ENCODE data around the gene AOPEP. TPM values are rescaled to one million over a fixed set of nuclear protein-coding genes. Genes with fewer than 3 reads are reported as not detected.

AOPEP gene
- total RNA-seq, 1 donor from 2014 or later = 25.8 TPM

- Mint-ChIP-seq H3K4me3 (ENCODE audit: unreplicated experiment) (no peak overlapping the region), H3K9me3 (ENCODE audit: unreplicated experiment) (no peaks in the 10 kb centered on the region), H3K27ac (ENCODE audit: unreplicated experiment) (no peak overlapping the region), H3K27me3 (ENCODE audit: unreplicated experiment) (no peaks in the 10 kb centered on the region), H3K36me3 (ENCODE audit: unreplicated experiment) (no peaks in the 10 kb centered on the region), H3K4me1 (ENCODE audit: low read depth, unreplicated experiment) (no peaks in the 10 kb centered on the region)
- DNase-seq = no peak
- TF ChIP-seq CTCF (IDR thresholded peaks at IDR 0.05; ENCODE audit: partially characterized antibody, unreplicated experiment) = no peak
Measured at GRCh38 chr9:94680621-94681020, 45.9 kb upstream of the AOPEP start.

DNA sequence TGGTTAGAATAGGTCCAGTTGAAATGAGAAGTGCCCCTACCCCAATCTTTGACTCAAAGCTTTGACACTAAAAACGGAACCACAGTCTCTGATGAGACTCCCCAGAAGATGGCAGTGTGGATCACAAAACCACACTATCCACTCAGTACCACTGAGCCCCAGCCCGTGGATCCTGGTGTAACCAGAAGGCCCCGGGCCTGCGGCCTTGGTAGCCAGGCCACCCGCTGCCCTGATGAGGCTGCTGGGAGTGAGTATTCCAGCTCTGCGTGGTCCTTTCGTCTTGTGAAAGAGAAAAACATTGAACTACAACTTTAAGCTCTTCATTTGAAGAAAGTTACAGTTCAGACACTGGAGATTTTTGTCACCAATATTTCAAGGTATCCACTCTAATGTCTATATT, 45.0 kb upstream of the AOPEP start:
- peak; percentile 70 for DNase-seq
- H3K27me3 Mint-ChIP-seq (ENCODE audit: unreplicated experiment) = no peaks in the 10 kb centered on the region
- H3K4me3 Mint-ChIP-seq (ENCODE audit: unreplicated experiment) = no peak overlapping the region
- H3K9me3 Mint-ChIP-seq (ENCODE audit: unreplicated experiment) = no peaks in the 10 kb centered on the region
- no peaks in the 10 kb centered on the region for H3K36me3 Mint-ChIP-seq (ENCODE audit: unreplicated experiment)
- H3K27ac Mint-ChIP-seq (ENCODE audit: unreplicated experiment) = no peak overlapping the region
- H3K4me1 Mint-ChIP-seq (ENCODE audit: low read depth, unreplicated experiment) = peaks cover 3% of the 10 kb centered on the region
- peak; percentile 36 for TF ChIP-seq CTCF (IDR thresholded peaks at IDR 0.05; ENCODE audit: partially characterized antibody, unreplicated experiment)

- Mint-ChIP-seq H3K36me3 (ENCODE audit: unreplicated experiment) (no peaks in the 10 kb centered on the region), H3K27me3 (ENCODE audit: unreplicated experiment) (peaks cover 2% of the 10 kb centered on the region), H3K4me3 (ENCODE audit: unreplicated experiment) (no peak overlapping the region), H3K9me3 (ENCODE audit: unreplicated experiment) (peaks cover 1% of the 10 kb centered on the region), H3K4me1 (ENCODE audit: low read depth, unreplicated experiment) (peaks cover 3% of the 10 kb centered on the region), H3K27ac (ENCODE audit: unreplicated experiment) (no peak overlapping the region)
- no peak for DNase-seq
- no peak for TF ChIP-seq CTCF (IDR thresholded peaks at IDR 0.05; ENCODE audit: partially characterized antibody, unreplicated experiment)
Measured at GRCh38 chr9:94685359-94685758, 41.1 kb upstream of the AOPEP start.

DNA sequence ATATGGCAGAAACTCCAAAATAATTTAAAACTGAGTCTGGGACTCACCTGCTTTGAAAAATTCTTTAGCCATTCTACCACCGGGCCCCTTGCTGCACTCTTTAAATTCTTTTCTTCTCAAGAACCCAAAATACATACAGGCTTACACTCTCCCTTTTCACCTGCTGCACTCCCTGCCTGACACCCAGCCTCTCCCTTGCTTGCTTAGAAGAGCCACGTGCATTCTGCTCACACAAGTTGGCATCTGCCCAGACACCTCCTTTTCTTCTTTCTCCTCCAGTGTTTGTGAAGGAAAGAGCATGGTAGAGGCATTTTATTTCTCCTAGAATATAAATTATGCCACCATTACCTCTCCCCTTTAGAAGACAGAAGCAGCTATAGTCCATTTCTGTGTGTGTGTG, 39.0 kb upstream of the AOPEP start:
- Mint-ChIP-seq H3K36me3 (ENCODE audit: unreplicated experiment) (no peaks in the 10 kb centered on the region), H3K4me1 (ENCODE audit: low read depth, unreplicated experiment) (peaks cover 3% of the 10 kb centered on the region), H3K27ac (ENCODE audit: unreplicated experiment) (no peak overlapping the region), H3K27me3 (ENCODE audit: unreplicated experiment) (peaks cover 2% of the 10 kb centered on the region), H3K9me3 (ENCODE audit: unreplicated experiment) (peaks cover 1% of the 10 kb centered on the region), H3K4me3 (ENCODE audit: unreplicated experiment) (no peak overlapping the region)
- TF ChIP-seq CTCF (IDR thresholded peaks at IDR 0.05; ENCODE audit: partially characterized antibody, unreplicated experiment) = no peak
- DNase-seq = no peak

DNA sequence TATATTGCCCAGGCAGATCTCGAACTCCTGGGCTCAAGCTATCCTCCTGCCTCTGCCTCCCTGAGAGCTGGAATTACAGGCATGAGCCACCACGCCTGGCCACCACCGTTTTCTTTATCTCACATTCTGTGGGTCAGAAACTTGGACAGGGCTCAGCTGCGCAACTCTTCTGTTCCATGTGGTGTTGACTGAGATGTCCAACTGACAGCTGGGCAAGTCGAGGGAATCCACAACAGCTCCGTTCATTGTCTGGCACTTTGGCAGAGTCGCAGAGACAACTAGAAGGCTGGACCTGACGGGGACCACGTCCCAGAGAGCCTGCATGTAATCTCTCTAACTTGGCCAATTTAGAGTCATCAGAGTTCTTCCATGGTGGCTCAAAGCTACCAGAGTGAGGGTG, 36.2 kb upstream of the AOPEP start:
- Mint-ChIP-seq H3K27me3 (ENCODE audit: unreplicated experiment) (peaks cover 4% of the 10 kb centered on the region), H3K36me3 (ENCODE audit: unreplicated experiment) (no peaks in the 10 kb centered on the region), H3K27ac (ENCODE audit: unreplicated experiment) (no peak overlapping the region), H3K4me3 (ENCODE audit: unreplicated experiment) (no peak overlapping the region), H3K9me3 (ENCODE audit: unreplicated experiment) (peaks cover 1% of the 10 kb centered on the region), H3K4me1 (ENCODE audit: low read depth, unreplicated experiment) (peaks cover 10% of the 10 kb centered on the region)
- DNase-seq = no peak
- no peak for TF ChIP-seq CTCF (IDR thresholded peaks at IDR 0.05; ENCODE audit: partially characterized antibody, unreplicated experiment)
